Suprapubic skin (tissue), 4 donors: ENCODE measurements around the gene CAV1. TPM values are rescaled to one million over a fixed set of nuclear protein-coding genes. Genes with fewer than 3 reads are reported as not detected.
A peak's percentile ranks its signal among the peaks of the same experiment; 100 is the strongest.

ENCODE experiments used
- DNase-seq, 2 donors: peaks; one replicate each; pipeline ENCODE4 v3.0.0-alpha.2; 2019; ENCODE audit warnings: low spot score in 2 of 2
- H3K27ac ChIP-seq: fragments of 200-600 bp; sonication (generic); one replicate; pipeline ENCODE4 v1.5.1; 2019
- H3K27me3 ChIP-seq: fragments of 200-600 bp; sonication (generic); one replicate; pipeline ENCODE4 v1.5.1; 2019
- H3K36me3 ChIP-seq: fragments of 200-600 bp; sonication (generic); one replicate; pipeline ENCODE4 v1.5.1; 2019
- H3K4me1 ChIP-seq: fragments of 200-600 bp; sonication (generic); one replicate; pipeline ENCODE4 v1.5.1; 2019
- H3K4me3 ChIP-seq: fragments of 200-600 bp; sonication (generic); one replicate; pipeline ENCODE4 v1.5.1; 2019; ENCODE audit warnings: mild to moderate bottlenecking
- H3K9me3 ChIP-seq: fragments of 200-600 bp; sonication (generic); one replicate; pipeline ENCODE4 v1.5.1; 2019
- CTCF ChIP-seq, 2 donors: fragments of 200-600 bp in 1 of 2; fragments of 450-650 bp in 1 of 2; sonication (generic) in 1 of 2; IDR thresholded peaks; one replicate each; pipeline ENCODE4 v1.5.1; 2016 to 2019; ENCODE audit warnings: antibody characterized with exemption in 2 of 2, mild to moderate bottlenecking in 1 of 2, moderate library complexity in 1 of 2
- EP300 ChIP-seq: sonication (generic); formaldehyde crosslinking; IDR thresholded peaks from one replicate; pipeline ENCODE4 v1.6.1; 2017; ENCODE audit warnings: antibody characterized with exemption
- POLR2A ChIP-seq, 2 donors: fragments of 450-650 bp; IDR thresholded peaks; one replicate each; pipeline ENCODE4 v1.6.1; 2017; ENCODE audit warnings: antibody characterized with exemption in 2 of 2, mild to moderate bottlenecking in 2 of 2, moderate library complexity in 2 of 2
- POLR2AphosphoS5 ChIP-seq, 3 donors: sonication (generic); formaldehyde crosslinking; IDR thresholded peaks; one replicate each; pipeline ENCODE4 v1.6.1; 2017; ENCODE audit warnings: antibody characterized with exemption in 3 of 3
- WGBS: methylation state at CpG from one replicate; pipeline ENCODE4 v1.1.5; 2018; 5-methylcytosine and 5-hydroxymethylcytosine counted together
- total RNA-seq, 4 donors: library from RNA; depleted of rRNA; stranded (reverse); fragments of >200 nt; gene quantifications; one replicate each; pipeline ENCODE4 v1.1.0, GENCODE V29; 2016

CAV1 gene
- total RNA-seq, 4 donors from 2014 or later: 123 to 215 (median 187) TPM

DNA sequence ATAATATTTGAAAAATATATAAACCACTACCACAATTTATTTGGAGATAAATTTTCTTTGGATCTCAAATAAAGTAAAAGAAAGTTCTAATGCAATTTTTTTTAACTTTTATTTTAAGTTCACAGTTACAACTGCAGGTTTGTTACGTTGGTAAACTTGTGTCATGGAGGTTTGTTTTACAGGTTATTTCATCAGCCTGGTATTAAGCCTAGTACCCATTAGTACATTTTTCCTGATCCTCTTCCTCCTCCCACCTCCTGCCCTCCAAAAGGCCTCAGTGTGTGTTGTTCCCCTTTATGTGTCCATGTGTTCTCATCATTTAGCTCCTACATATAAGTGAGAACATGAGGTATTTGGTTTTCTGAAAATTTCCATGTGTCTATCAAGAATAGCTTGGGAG, 54.5 kb downstream of the CAV1 start:
- no peak for TF ChIP-seq POLR2AphosphoS5 (IDR thresholded peaks at IDR 0.05)
- TF ChIP-seq CTCF (IDR thresholded peaks at IDR 0.05): no peak
- no peak for TF ChIP-seq POLR2A (IDR thresholded peaks at IDR 0.05)
- no peak for TF ChIP-seq EP300
- Histone ChIP-seq H3K4me1 (peaks cover 8% of the 10 kb centered on the region), H3K4me3 (no peak overlapping the region), H3K36me3 (no peaks in the 10 kb centered on the region), H3K27me3 (no peaks in the 10 kb centered on the region), H3K9me3 (no peaks in the 10 kb centered on the region), H3K27ac (no peak overlapping the region)
- DNase-seq: no peak
- WGBS: 91% methylated on average over 1 of the region's 1 CpG

DNA sequence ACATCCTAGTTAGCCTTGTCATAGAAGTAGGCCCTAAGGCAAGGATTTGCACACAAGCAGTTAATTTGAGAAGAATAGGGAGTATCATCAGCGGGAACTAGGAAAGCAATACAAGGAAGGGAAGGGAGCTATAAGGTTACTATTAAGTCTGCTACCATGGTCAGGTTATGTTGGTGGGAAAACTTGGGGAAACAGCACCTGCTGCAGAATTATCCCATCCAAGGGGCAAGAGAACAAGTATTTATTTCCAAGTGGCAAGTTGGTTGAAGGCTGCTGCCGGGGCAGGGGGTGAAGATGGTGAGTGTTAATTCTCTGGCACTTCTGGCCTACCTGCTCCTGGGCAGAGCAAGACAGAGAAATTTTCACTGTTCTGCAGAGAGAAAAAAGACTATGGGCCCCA, 55.0 kb downstream of the CAV1 start:
- Histone ChIP-seq H3K36me3 (no peaks in the 10 kb centered on the region), H3K4me3 (no peak overlapping the region), H3K27me3 (no peaks in the 10 kb centered on the region), H3K9me3 (no peaks in the 10 kb centered on the region), H3K4me1 (peaks cover 8% of the 10 kb centered on the region), H3K27ac (no peak overlapping the region)
- 93% methylated on average over 2 of the region's 2 CpGs for WGBS
- TF ChIP-seq POLR2AphosphoS5 (IDR thresholded peaks at IDR 0.05) (no peak), CTCF (IDR thresholded peaks at IDR 0.05) (no peak), EP300 (no peak), POLR2A (IDR thresholded peaks at IDR 0.05) (no peak)
- DNase-seq: no peak

DNA sequence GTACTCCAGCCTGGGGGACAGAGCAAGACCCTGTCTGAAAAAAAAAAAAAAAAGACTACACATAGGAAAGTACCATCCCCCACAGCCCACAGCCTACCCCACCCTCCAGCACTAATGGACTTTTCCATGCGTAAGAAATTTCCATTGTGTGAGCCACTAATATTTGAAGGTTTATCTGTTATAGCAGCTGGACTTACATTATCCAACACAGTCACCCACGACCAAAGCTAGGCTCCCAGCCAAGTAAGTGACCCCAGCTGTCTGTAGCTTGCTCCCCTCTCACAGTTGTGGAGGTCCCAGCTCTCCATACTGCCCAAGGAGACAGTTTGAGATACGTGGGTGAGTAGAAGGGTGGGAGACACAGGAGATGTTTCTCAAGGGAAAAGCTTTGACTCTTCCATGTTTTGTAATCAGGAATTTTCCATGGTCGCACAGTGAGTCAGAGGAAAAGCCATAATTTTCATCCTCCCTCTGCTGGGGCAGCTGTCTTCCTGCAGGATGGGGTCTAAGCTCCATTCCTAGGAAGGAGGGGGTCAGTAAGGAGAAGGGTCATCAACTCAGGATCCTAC, 57.4 kb downstream of the CAV1 start:
- 69% methylated on average over 4 of the region's 4 CpGs for WGBS
- Histone ChIP-seq H3K27ac (peak overlapping the region; percentile 38), H3K9me3 (no peaks in the 10 kb centered on the region), H3K4me1 (peaks cover 8% of the 10 kb centered on the region), H3K4me3 (no peak overlapping the region), H3K27me3 (no peaks in the 10 kb centered on the region), H3K36me3 (no peaks in the 10 kb centered on the region)
- DNase-seq: no peak
- no peak for TF ChIP-seq EP300
- no peak for TF ChIP-seq POLR2AphosphoS5 (IDR thresholded peaks at IDR 0.05)
- no peak for TF ChIP-seq CTCF (IDR thresholded peaks at IDR 0.05)
- TF ChIP-seq POLR2A (IDR thresholded peaks at IDR 0.05): no peak

- TF ChIP-seq EP300: no peak
- TF ChIP-seq POLR2A (IDR thresholded peaks at IDR 0.05): no peak
- no peak for TF ChIP-seq CTCF (IDR thresholded peaks at IDR 0.05)
- peak in 2 of 3 donors; percentile 25 to 54 for TF ChIP-seq POLR2AphosphoS5 (IDR thresholded peaks at IDR 0.05)
- DNase-seq: no peak
- H3K9me3 ChIP-seq: no peaks in the 10 kb centered on the region
- no peak overlapping the region for H3K4me3 ChIP-seq
- H3K27me3 ChIP-seq: no peaks in the 10 kb centered on the region
- H3K36me3 ChIP-seq: no peaks in the 10 kb centered on the region
- H3K27ac ChIP-seq: peak overlapping the region; percentile 38
- WGBS: 58% methylated on average over 5 of the region's 5 CpGs
- peaks cover 8% of the 10 kb centered on the region for H3K4me1 ChIP-seq
Observed at GRCh38 chr7:116582806-116583444, 58.1 kb downstream of the CAV1 start.

GRCh38 chr7:116583653-116584052, 58.8 kb downstream of the CAV1 start:
- H3K4me3 ChIP-seq: no peak overlapping the region
- H3K27me3 ChIP-seq: no peaks in the 10 kb centered on the region
- no peak for TF ChIP-seq CTCF (IDR thresholded peaks at IDR 0.05)
- TF ChIP-seq POLR2AphosphoS5 (IDR thresholded peaks at IDR 0.05): no peak
- no peak for TF ChIP-seq EP300
- peak overlapping the region; percentile 28 for H3K27ac ChIP-seq
- H3K4me1 ChIP-seq: peaks cover 14% of the 10 kb centered on the region
- H3K36me3 ChIP-seq: no peaks in the 10 kb centered on the region
- H3K9me3 ChIP-seq: no peaks in the 10 kb centered on the region
- 33% methylated on average over 1 of the region's 1 CpG for WGBS
- no peak for DNase-seq
